Heart left ventricle (tissue), 16 donors: ENCODE measurements around the gene RPTN. TPM values are rescaled to one million over a fixed set of nuclear protein-coding genes. Genes with fewer than 3 reads are reported as not detected.

ENCODE experiments used
- ATAC-seq, 4 donors: fragments of 200-7000 bp; cut with Tn5 transposase; one replicate each; pipeline ENCODE4 v1.9.1; 2020 to 2022; ENCODE audit warnings: moderate library complexity in 4 of 4, mild to moderate bottlenecking in 3 of 4, moderate number of reproducible peaks in 1 of 4
- DNase-seq, 5 donors: peaks; one replicate each; pipeline ENCODE4 v3.0.0-alpha.2; 2020
- H3K27ac ChIP-seq, 12 donors: fragments of 200-600 bp; sonication (generic) in 4 of 12; one replicate each; pipeline versions ENCODE4 v1.5.0 to v1.8.0; 2016 to 2022; ENCODE audit warnings: mild to moderate bottlenecking in 2 of 12
- H3K27me3 ChIP-seq, 9 donors: fragments of 200-600 bp; sonication (generic) in 2 of 9; one replicate each; pipeline versions ENCODE4 v1.5.1 to v1.8.0; 2016 to 2022; ENCODE audit warnings: mild to moderate bottlenecking in 3 of 9
- H3K36me3 ChIP-seq, 9 donors: fragments of 200-600 bp; sonication (generic) in 2 of 9; one replicate each; pipeline versions ENCODE4 v1.5.0 to v1.8.0; 2018 to 2022; ENCODE audit warnings: mild to moderate bottlenecking in 2 of 9
- H3K4me1 ChIP-seq, 12 donors: fragments of 200-600 bp; sonication (generic) in 4 of 12; one replicate each; pipeline versions ENCODE4 v1.5.0 to v1.8.0; 2016 to 2022; ENCODE audit warnings: mild to moderate bottlenecking in 3 of 12
- H3K4me3 ChIP-seq, 12 donors: fragments of 200-600 bp; sonication (generic) in 4 of 12; one replicate each; pipeline versions ENCODE4 v1.5.0 to v1.8.0; 2017 to 2022; ENCODE audit warnings: mild to moderate bottlenecking in 9 of 12, moderate library complexity in 4 of 12
- H3K9me3 ChIP-seq, 12 donors: fragments of 200-600 bp; sonication (generic) in 4 of 12; one replicate each; pipeline versions ENCODE4 v1.5.0 to v1.8.0; 2016 to 2022; ENCODE audit warnings: mild to moderate bottlenecking in 1 of 12
- CTCF ChIP-seq, 12 donors: fragments of 200-600 bp; sonication (generic) in 4 of 12; IDR thresholded peaks; one replicate each; pipeline versions ENCODE4 v1.5.0 to v1.8.0; 2018 to 2022; ENCODE audit warnings: antibody characterized with exemption in 12 of 12, mild to moderate bottlenecking in 5 of 12
- POLR2A ChIP-seq, 2 donors: fragments of 450-650 bp; IDR thresholded peaks; one replicate each; pipeline ENCODE4 v1.6.1; 2017; ENCODE audit warnings: antibody characterized with exemption in 2 of 2, mild to moderate bottlenecking in 2 of 2, moderate library complexity in 2 of 2
- WGBS, 4 donors: extraction: QIAGEN DNeasy Blood & Tissue Kit in 2 of 4; methylation state at CpG; one replicate each; pipeline versions ENCODE4 v1.1.5 to v1.1.7; 2013 to 2018; 5-methylcytosine and 5-hydroxymethylcytosine counted together
- intact Hi-C, 10 donors: fragments of 100-400 bp; cut with DNase I; formaldehyde crosslinking; loops; one replicate each; pipeline versions ENCODE4 v1.11.1 to v1.14.2; 2022
- polyA plus RNA-seq, 2 donors: library from polyadenylated mRNA; stranded (reverse); fragments of 200-250 nt; gene quantifications; one replicate each; pipeline ENCODE4 v1.2.3, GENCODE V29; 2013
- total RNA-seq, 9 donors: library from RNA; depleted of rRNA in 2 of 9; stranded (reverse); fragments of >200 nt in 2 of 9; fragmentation: NEBNext Ultra II Directional in 3 of 9; extraction: Animal tissue kit (Norgen Biotek cat#: 25700) in 3 of 9; gene quantifications; one replicate each; pipeline versions ENCODE4 v1.1.0 to v1.2.4, GENCODE V29; 2016 to 2023
- donor health status: ischemic (EF 13 %, LVEDD 7.1; RV severe dilation, severe dysfunction).
- donor health status: healthy with polysubstance abuse.
- donor health status: DM: no; HTN: yes; CAD: no.
- donor health status: DM: no; HTN: no; CAD: no.
- donor health status: ischemic (EF 25% LVEDD 6.9; RV normal size, moderate dysfunction).
- donor health status: ischemic (EF 25% LVEDD 5.7; RV mildly dilated, moderate dysfunction).
- donor health status: healthy.
- donor health status: DM: yes; HTN: yes; CAD: no.
- donor health status: ischemic (EF 35%, LVEDD 5.7; RV mildly dilated, moderate dysfunction).
- donor health status: nonischemic (EF 11% LVEDD 7.7; RV severe dilation, severe dysfunction).
- donor health status: DM: yes; HTN: yes; CAD: no.
- donor health status: PGD.
- donor health status: ischemic (EF 29% LVEDD 5.4; RV normal size, mild dysfunction).
- donor health status: nonischemic (EF 23%, LVEDD 6.1; RV moderate dilation, normal function).

RPTN gene
- total and polyA plus RNA-seq, 11 donors, result not detected

GRCh38 chr1:152169366-152170025 is 10.5 kb upstream of the RPTN start:
- Histone ChIP-seq H3K9me3 (no peaks in the 10 kb centered on the region), H3K4me1 (peaks cover 0 to 68% (median 3%) of the 10 kb centered on the region in 12 donors), H3K27ac (peak overlapping the region in 1 of 12 donors; percentile 71), H3K36me3 (no peaks in the 10 kb centered on the region), H3K27me3 (no peaks in the 10 kb centered on the region), H3K4me3 (no peak overlapping the region)
- 80 to 84% (median 82%) methylated on average over 4 of the region's 4 CpGs for WGBS, 4 donors
- no peak for ATAC-seq
- intact Hi-C loops, result no loop called here
- DNase-seq, result no peak
- TF ChIP-seq POLR2A (IDR thresholded peaks at IDR 0.05) (no peak), CTCF (IDR thresholded peaks at IDR 0.05) (no peak)

GRCh38 chr1:152168535-152168868 is 9.5 kb upstream of the RPTN start:
- Histone ChIP-seq H3K36me3 (no peaks in the 10 kb centered on the region), H3K4me1 (peaks cover 0 to 78% (median 5%) of the 10 kb centered on the region in 12 donors), H3K27me3 (no peaks in the 10 kb centered on the region), H3K4me3 (no peak overlapping the region), H3K27ac (peak overlapping the region in 1 of 12 donors; percentile 49), H3K9me3 (no peaks in the 10 kb centered on the region)
- DNase-seq (no peak), ATAC-seq (peak; percentile 57 to 82 (median 77))
- TF ChIP-seq CTCF (IDR thresholded peaks at IDR 0.05), result no peak
- TF ChIP-seq POLR2A (IDR thresholded peaks at IDR 0.05), result no peak
- intact Hi-C loops, result no loop called here
- 11 to 57% (median 39%) methylated on average over 1 of the region's 1 CpG for WGBS, 4 donors

- peaks cover 0 to 83% (median 7%) of the 10 kb centered on the region in 12 donors for H3K4me1 ChIP-seq
- DNase-seq (no peak), ATAC-seq (peak in 3 of 4 donors; percentile 28 to 60 (median 49))
- TF ChIP-seq CTCF (IDR thresholded peaks at IDR 0.05) (no peak), POLR2A (IDR thresholded peaks at IDR 0.05) (no peak)
- no peaks in the 10 kb centered on the region for H3K9me3 ChIP-seq
- H3K4me3 ChIP-seq, result no peak overlapping the region
- intact Hi-C loops, result no loop called here
- no peaks in the 10 kb centered on the region for H3K36me3 ChIP-seq
- H3K27ac ChIP-seq, result peak overlapping the region in 2 of 12 donors; percentile 4 to 49
- 44 to 54% (median 52%) methylated on average over 3 of the region's 3 CpGs for WGBS, 4 donors
- H3K27me3 ChIP-seq, result no peaks in the 10 kb centered on the region
These were observed 9.0 kb upstream of the RPTN start for GRCh38 chr1:152167835-152168534.

GRCh38 chr1:152166966-152167365 is 7.9 kb upstream of the RPTN start:
- H3K9me3 ChIP-seq, result no peaks in the 10 kb centered on the region
- ATAC-seq (no peak), DNase-seq (no peak)
- 22 to 56% (median 36%) methylated on average over 1 of the region's 1 CpG for WGBS, 4 donors
- H3K4me3 ChIP-seq, result no peak overlapping the region
- H3K36me3 ChIP-seq, result no peaks in the 10 kb centered on the region
- peaks cover 0 to 92% (median 7%) of the 10 kb centered on the region in 12 donors for H3K4me1 ChIP-seq
- H3K27me3 ChIP-seq, result no peaks in the 10 kb centered on the region
- H3K27ac ChIP-seq, result no peak overlapping the region
- TF ChIP-seq CTCF (IDR thresholded peaks at IDR 0.05), result no peak
- no peak for TF ChIP-seq POLR2A (IDR thresholded peaks at IDR 0.05)
- intact Hi-C loops, result no loop called here
